Measurements from ENCODE around the gene NFATC2. TPM values are rescaled to one million over a fixed set of nuclear protein-coding genes. Genes with fewer than 3 reads are reported as not detected.

The NFATC2 gene
- total RNA-seq, 2 donors from 2014 or later = 5.8 to 7.3 TPM

DNA sequence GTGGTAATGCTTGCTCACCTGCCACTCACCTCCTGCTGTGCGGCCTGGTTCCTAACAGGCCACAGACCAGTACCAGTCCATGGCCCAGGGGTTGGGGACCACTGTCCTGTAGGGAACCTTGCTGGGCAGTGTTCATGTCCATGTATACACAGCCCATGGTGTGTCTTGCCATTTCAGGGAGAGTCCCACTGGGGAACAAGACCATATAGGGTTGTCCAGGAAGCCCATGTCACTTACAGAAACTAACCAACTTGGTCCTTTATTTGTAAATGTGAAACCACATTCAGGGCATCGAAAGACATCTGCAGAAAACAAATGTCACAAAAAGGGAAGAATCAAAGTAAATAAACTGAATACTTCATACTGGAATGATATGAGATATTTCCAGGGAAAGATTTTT lies 179.1 kb downstream of the NFATC2 start:
- Histone ChIP-seq H3K9me3 (no peaks in the 10 kb centered on the region), H3K4me1 (no peaks in the 10 kb centered on the region), H3K9ac (ENCODE audit: low read depth in 2 of 2, low read length in 2 of 2) (no peak overlapping the region), H3K27me3 (no peaks in the 10 kb centered on the region), H3K4me3 (no peak overlapping the region), H3K36me3 (no peaks in the 10 kb centered on the region), H3K27ac (no peak overlapping the region)
- DNase-seq = no peak
- TF ChIP-seq, protein P1, sequence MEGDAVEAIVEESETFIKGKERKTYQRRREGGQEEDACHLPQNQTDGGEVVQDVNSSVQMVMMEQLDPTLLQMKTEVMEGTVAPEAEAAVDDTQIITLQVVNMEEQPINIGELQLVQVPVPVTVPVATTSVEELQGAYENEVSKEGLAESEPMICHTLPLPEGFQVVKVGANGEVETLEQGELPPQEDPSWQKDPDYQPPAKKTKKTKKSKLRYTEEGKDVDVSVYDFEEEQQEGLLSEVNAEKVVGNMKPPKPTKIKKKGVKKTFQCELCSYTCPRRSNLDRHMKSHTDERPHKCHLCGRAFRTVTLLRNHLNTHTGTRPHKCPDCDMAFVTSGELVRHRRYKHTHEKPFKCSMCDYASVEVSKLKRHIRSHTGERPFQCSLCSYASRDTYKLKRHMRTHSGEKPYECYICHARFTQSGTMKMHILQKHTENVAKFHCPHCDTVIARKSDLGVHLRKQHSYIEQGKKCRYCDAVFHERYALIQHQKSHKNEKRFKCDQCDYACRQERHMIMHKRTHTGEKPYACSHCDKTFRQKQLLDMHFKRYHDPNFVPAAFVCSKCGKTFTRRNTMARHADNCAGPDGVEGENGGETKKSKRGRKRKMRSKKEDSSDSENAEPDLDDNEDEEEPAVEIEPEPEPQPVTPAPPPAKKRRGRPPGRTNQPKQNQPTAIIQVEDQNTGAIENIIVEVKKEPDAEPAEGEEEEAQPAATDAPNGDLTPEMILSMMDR (IDR thresholded peaks at IDR 0.05) = no peak
- intact Hi-C loops (cut with DNase I) = no loop called here

DNA sequence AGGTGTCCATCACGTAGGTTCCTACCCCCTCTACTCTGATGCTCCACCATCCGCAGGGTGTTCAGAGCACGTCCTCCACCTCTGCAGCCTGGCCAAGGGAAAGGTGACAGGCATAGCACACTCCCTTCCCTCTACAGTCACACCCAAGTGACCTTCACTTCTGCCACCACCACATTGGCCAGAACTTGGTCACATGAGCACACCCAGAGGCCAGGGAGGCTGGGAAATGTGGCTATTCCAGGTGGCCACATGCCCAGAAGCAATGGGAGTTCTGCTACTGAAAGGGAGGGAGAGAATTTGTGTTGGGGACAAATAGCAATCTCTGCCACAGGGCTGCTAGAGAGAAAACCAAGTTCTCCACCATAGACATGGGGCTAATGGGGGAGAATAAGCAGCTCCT lies 180.3 kb downstream of the NFATC2 start:
- DNase-seq = no peak
- no peak overlapping the region for H3K9ac ChIP-seq (ENCODE audit: low read depth in 2 of 2, low read length in 2 of 2)
- no peaks in the 10 kb centered on the region for H3K27me3 ChIP-seq
- TF ChIP-seq, protein P1 (IDR thresholded peaks at IDR 0.05) = no peak
- no peak overlapping the region for H3K4me3 ChIP-seq
- no peaks in the 10 kb centered on the region for H3K4me1 ChIP-seq
- intact Hi-C loops (cut with DNase I) = no loop called here
- no peak overlapping the region for H3K27ac ChIP-seq
- H3K9me3 ChIP-seq = no peaks in the 10 kb centered on the region
- H3K36me3 ChIP-seq = no peaks in the 10 kb centered on the region

DNA sequence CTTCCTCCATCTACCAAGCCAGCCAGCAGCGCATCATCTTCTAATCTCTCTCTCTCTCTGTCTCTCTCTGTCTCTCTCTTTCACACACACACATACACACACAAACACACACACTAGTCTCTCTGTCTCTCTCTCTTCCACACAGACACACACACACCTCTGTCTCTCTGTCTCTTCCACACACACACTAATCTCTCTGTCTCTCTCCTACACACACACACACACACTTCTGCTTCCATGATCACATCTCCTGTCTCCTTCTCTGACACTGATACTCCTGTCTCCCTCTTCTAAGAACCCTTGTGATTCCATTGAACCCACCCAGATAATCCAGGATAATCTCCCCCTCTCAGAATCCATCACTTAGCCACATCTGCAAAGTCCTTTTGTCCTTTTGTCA lies 181.3 kb downstream of the NFATC2 start:
- no peaks in the 10 kb centered on the region for H3K4me1 ChIP-seq
- no peaks in the 10 kb centered on the region for H3K36me3 ChIP-seq
- H3K27ac ChIP-seq = no peak overlapping the region
- H3K4me3 ChIP-seq = no peak overlapping the region
- TF ChIP-seq, protein P1 (IDR thresholded peaks at IDR 0.05) = no peak
- H3K9me3 ChIP-seq = no peaks in the 10 kb centered on the region
- H3K9ac ChIP-seq (ENCODE audit: low read depth in 2 of 2, low read length in 2 of 2) = no peak overlapping the region
- H3K27me3 ChIP-seq = no peaks in the 10 kb centered on the region
- DNase-seq = no peak
- intact Hi-C loops (cut with DNase I) = no loop called here

DNA sequence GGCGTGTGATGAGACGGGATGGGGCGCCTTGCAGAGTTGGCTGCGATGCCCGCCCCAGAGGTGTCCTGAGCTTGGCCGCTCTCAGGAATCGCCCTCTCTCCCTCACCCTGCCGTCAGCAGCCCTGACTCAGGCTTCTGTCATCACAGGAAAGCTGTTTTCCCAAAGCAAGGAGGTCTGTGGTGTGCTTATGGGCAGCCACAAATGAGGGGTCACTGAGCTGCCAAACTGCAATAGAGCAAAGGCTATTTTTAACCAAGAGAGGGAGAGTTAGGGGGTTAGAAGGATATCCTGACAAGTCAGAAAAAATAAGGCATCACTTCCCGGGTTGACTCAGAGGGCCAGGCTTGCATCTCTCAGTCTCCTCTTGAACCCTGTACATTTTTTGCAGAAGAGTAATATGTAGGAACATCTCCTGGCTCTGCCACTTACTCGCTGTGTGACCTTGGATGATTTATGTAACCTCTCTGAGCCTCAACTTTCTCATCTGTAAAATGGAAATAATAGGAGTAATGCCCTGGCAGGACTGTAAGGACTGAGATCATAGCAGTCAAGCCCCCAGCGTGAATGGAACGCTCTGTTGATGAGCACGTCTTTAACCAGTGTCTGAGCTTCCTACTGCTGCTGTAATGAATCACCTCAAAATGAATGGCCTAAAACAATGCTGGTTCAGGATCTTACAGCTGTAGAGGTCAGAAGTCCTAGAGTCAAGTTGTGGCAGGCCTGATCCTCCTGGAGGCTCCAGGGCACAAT lies 181.9 kb downstream of the NFATC2 start:
- H3K4me3 ChIP-seq = no peak overlapping the region
- H3K9me3 ChIP-seq = no peaks in the 10 kb centered on the region
- H3K36me3 ChIP-seq = no peaks in the 10 kb centered on the region
- no peaks in the 10 kb centered on the region for H3K4me1 ChIP-seq
- H3K27me3 ChIP-seq = no peaks in the 10 kb centered on the region
- no peak overlapping the region for H3K9ac ChIP-seq (ENCODE audit: low read depth in 2 of 2, low read length in 2 of 2)
- intact Hi-C loops (cut with DNase I) = no loop called here
- no peak for DNase-seq
- H3K27ac ChIP-seq = no peak overlapping the region
- TF ChIP-seq, protein P1 (IDR thresholded peaks at IDR 0.05) = no peak

DNA sequence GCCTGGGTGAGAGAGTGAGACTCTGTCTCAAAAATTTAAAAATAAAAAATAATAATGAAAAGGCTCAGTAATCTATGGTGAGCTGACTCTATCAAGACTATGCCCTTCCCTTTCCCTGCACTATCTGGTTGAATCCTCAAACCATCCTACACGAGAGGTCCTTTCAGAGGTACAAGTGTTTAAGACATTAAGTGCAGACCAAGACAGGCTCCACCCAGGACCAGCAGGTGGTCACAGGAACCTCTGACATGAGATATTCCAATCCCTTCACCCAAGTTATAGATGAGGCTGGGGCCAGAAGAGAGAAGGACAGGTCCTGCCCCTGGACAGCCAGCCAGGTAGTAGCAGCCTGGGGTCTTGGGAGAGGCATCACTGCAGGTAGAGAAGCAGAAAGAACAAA lies 182.6 kb downstream of the NFATC2 start:
- no peaks in the 10 kb centered on the region for H3K4me1 ChIP-seq
- TF ChIP-seq, protein P1 (IDR thresholded peaks at IDR 0.05) = no peak
- DNase-seq = no peak
- H3K27ac ChIP-seq = no peak overlapping the region
- no peak overlapping the region for H3K9ac ChIP-seq (ENCODE audit: low read depth in 2 of 2, low read length in 2 of 2)
- intact Hi-C loops (cut with DNase I) = no loop called here
- H3K27me3 ChIP-seq = no peaks in the 10 kb centered on the region
- no peaks in the 10 kb centered on the region for H3K9me3 ChIP-seq
- H3K36me3 ChIP-seq = no peaks in the 10 kb centered on the region
- H3K4me3 ChIP-seq = no peak overlapping the region
